ENCODE results near the gene ZNF81. TPM values are rescaled to one million over a fixed set of nuclear protein-coding genes. Genes with fewer than 3 reads are reported as not detected.
A peak's percentile ranks its signal among the peaks of the same experiment; 100 is the strongest.
"Not testable (repeated sequence)": the region's sequence is repeated elsewhere in the genome, so short reads cannot be mapped to it uniquely, and the experiment has no call there.

Gene ZNF81
- total RNA-seq, 1 donor from 2014 or later = 12.5 TPM

DNA sequence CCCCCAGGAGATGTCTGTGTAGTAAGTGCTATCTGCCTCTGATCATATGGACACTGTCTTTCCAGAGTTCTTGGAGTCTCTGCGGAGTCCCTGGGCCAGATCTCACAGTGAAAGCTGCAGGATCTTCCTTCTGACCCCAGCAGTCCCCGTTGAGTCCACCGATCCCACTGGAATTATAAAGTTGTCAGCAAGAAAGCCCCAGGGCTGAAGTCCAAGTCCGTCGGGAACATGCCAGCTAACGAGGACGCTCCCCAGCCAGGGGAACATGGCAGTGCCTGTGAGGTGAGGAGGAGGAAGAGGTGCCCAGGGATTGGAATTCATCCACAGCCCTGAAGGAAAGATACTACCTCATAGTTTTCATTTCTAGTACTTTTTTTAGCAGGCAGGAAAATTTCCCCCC lies 9.3 kb downstream of the ZNF81 start:
- Mint-ChIP-seq H3K27ac (no peak overlapping the region), H3K4me3 (no peak overlapping the region), H3K9me3 (peaks cover 15% of the 10 kb centered on the region), H3K4me1 (no peaks in the 10 kb centered on the region), H3K27me3 (ENCODE audit: low read depth) (no peaks in the 10 kb centered on the region), H3K36me3 (peaks cover 6% of the 10 kb centered on the region)
- no peak for DNase-seq (ENCODE audit: low spot score in 2 of 2, unreplicated experiment in 2 of 2)
- TF ChIP-seq, protein P1, sequence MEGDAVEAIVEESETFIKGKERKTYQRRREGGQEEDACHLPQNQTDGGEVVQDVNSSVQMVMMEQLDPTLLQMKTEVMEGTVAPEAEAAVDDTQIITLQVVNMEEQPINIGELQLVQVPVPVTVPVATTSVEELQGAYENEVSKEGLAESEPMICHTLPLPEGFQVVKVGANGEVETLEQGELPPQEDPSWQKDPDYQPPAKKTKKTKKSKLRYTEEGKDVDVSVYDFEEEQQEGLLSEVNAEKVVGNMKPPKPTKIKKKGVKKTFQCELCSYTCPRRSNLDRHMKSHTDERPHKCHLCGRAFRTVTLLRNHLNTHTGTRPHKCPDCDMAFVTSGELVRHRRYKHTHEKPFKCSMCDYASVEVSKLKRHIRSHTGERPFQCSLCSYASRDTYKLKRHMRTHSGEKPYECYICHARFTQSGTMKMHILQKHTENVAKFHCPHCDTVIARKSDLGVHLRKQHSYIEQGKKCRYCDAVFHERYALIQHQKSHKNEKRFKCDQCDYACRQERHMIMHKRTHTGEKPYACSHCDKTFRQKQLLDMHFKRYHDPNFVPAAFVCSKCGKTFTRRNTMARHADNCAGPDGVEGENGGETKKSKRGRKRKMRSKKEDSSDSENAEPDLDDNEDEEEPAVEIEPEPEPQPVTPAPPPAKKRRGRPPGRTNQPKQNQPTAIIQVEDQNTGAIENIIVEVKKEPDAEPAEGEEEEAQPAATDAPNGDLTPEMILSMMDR (IDR thresholded peaks at IDR 0.05; ENCODE audit: unreplicated experiment) = no peak

DNA sequence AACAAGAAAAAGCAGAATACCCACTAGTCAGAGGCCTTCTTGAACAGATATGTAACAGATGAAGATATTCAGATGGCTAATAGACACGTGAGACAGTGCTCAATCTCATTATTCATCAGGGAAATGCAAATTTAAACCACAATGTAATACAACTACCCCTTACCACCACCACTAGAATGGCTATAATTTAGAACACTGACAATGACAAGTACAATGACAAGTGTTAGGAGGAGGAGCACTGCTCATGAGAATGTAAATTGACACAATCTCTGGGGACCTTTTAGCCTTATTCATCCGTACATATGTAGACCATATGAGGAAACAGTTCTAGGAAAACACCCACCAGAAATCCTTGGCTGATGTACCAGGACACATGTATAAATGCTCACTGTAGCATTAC lies 13.1 kb downstream of the ZNF81 start:
- Mint-ChIP-seq H3K36me3 (peaks cover 6% of the 10 kb centered on the region), H3K27me3 (ENCODE audit: low read depth) (no peaks in the 10 kb centered on the region), H3K4me3 (no peak overlapping the region), H3K4me1 (no peaks in the 10 kb centered on the region), H3K27ac (no peak overlapping the region), H3K9me3 (peaks cover 15% of the 10 kb centered on the region)
- TF ChIP-seq, protein P1 (IDR thresholded peaks at IDR 0.05; ENCODE audit: unreplicated experiment) = no peak
- no peak for DNase-seq (ENCODE audit: low spot score in 2 of 2, unreplicated experiment in 2 of 2)

DNA sequence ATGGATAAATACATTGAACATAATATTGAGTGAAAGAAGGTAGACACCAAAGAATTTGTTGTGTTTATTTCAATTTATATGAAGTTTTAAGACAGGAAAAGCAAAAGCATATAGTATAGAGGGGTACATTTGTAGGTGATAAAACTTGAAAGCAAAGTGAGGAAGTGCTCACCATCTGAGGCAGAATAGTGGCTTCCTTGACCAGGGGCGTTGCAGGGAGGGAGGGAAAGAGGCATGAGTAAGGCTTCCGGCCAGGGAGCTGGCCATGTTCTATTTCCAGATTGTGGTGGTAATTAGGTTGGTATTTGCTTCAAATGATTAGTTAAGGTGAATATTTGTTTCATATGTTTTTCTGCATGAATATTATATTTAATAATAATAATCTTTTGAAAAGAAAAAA lies 13.7 kb downstream of the ZNF81 start:
- H3K4me1 Mint-ChIP-seq; H3K27ac Mint-ChIP-seq; H3K4me3 Mint-ChIP-seq; H3K27me3 Mint-ChIP-seq (ENCODE audit: low read depth); DNase-seq (ENCODE audit: low spot score in 2 of 2, unreplicated experiment in 2 of 2); H3K36me3 Mint-ChIP-seq: not testable (repeated sequence)
- peaks cover 14% of the 10 kb centered on the region for H3K9me3 Mint-ChIP-seq

DNA sequence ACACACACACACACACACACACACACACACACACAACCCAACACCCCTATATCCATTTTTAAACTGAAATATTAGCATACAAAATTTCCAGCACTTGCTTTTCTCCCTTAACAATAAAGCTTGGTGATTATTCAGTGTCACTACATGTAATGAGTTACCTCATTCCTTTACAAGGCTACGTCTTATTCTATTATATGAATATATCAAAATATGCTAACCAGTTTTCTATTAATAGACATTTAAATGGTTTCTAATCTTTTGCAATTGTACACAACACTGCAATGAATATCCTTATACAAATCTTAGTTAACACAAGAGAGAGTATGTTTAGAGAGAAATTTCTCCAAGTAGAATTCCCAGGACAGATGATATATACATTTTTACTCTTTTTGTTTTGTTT lies 14.2 kb downstream of the ZNF81 start:
- no peak overlapping the region for H3K27ac Mint-ChIP-seq
- no peak overlapping the region for H3K4me3 Mint-ChIP-seq
- H3K27me3 Mint-ChIP-seq (ENCODE audit: low read depth) = no peaks in the 10 kb centered on the region
- peaks cover 14% of the 10 kb centered on the region for H3K9me3 Mint-ChIP-seq
- no peaks in the 10 kb centered on the region for H3K4me1 Mint-ChIP-seq
- TF ChIP-seq, protein P1 (IDR thresholded peaks at IDR 0.05; ENCODE audit: unreplicated experiment) = no peak
- H3K36me3 Mint-ChIP-seq = peaks cover 6% of the 10 kb centered on the region
- no peak for DNase-seq (ENCODE audit: low spot score in 2 of 2, unreplicated experiment in 2 of 2)

DNA sequence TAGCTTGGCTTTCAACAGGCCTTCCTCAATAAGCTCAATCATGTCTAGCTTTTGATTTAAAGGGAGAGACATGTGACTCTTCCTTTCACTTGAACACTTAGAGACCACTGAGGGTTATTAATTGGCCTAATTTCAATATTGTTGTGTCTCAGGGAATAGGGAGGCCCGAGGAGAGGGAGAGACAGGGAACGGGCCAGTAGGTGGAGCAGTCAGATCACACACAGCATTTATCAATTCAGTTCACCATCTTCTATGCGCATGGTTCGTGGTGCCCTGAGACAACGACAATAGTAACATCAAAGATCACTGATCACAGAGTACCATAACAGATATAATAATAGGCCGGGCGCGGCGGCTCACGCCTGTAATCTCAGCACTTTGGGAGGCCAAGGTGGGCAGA lies 17.8 kb downstream of the ZNF81 start:
- Mint-ChIP-seq H3K4me3 (no peak overlapping the region), H3K36me3 (peaks cover 3% of the 10 kb centered on the region), H3K9me3 (peaks cover 11% of the 10 kb centered on the region), H3K27me3 (ENCODE audit: low read depth) (no peaks in the 10 kb centered on the region), H3K4me1 (no peaks in the 10 kb centered on the region), H3K27ac (no peak overlapping the region)
- peak in 1 of 2 experiments; percentile 42 for DNase-seq (ENCODE audit: low spot score in 2 of 2, unreplicated experiment in 2 of 2)
- TF ChIP-seq, protein P1 (IDR thresholded peaks at IDR 0.05; ENCODE audit: unreplicated experiment) = peak; percentile 41

DNA sequence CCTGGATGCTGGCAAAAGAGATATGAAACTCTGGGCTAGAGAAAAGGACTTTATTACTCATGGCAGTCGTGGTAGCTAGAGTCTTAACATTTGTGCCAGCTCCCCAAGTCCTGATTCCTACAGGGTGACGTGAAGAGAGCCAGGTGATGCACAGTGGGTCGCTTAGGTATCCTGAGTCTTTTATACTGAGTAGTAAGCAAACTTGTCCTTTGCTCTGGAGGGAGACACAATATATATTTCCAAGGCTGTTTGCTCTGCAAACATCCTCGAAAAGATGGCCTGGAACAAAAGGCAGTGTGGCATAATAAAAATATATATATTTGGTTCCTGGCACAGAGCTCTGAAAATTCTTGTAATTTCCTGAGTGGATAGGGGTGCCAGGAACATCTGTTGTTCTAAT lies 23.0 kb downstream of the ZNF81 start:
- Mint-ChIP-seq H3K36me3 (peaks cover 5% of the 10 kb centered on the region), H3K9me3 (no peaks in the 10 kb centered on the region), H3K27me3 (ENCODE audit: low read depth) (no peaks in the 10 kb centered on the region), H3K4me1 (no peaks in the 10 kb centered on the region), H3K27ac (no peak overlapping the region), H3K4me3 (no peak overlapping the region)
- TF ChIP-seq, protein P1 (IDR thresholded peaks at IDR 0.05; ENCODE audit: unreplicated experiment) = no peak
- no peak for DNase-seq (ENCODE audit: low spot score in 2 of 2, unreplicated experiment in 2 of 2)

All from mesothelial cell of epicardium (in vitro differentiated cells).